HG03575 (cell line): ENCODE measurements around the gene PSMD13.

ENCODE experiments used
- ATAC-seq: cut with Tn5 transposase; IDR thresholded peaks from one replicate; pipeline ENCODE4 v1.9.1; 2021; ENCODE audit not compliant: unreplicated experiment, insufficient number of reproducible peaks, low FRiP score; ENCODE audit errors: extremely low read depth

Gene PSMD13

DNA sequence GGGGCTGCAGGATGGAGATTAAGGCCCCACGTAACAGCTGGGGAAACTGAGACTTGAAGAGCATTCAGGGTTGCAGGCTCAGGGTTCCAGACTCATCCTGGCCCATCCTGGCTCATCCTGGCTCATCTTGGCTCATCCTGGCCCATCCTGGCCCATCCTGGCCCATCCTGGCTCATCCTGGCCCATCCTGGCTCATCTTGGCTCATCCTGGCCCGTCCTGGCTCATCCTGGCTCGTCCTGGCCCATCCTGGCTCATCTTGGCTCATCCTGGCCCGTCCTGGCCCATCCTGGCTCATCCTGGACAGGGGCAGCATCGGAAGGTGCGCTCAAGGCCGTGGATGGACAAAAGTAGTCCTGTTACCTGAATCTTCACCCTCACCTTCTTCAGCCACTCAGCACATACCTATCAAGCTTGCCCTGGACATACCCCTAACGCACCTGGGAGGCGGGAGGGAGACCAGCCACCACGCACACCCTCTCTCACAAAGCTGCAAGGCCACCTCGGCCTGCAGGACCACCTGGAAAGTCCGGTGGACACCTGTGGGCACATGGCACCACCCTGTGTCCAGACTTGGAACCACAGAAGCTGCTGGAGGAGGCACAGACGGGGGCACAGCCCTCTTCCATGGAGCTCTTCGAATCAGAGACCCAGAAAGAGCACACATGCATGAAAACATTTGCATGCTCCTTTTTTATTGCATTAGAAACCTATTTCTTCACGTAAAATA is 21.2 kb downstream of the PSMD13 start:
- no peak for ATAC-seq

- ATAC-seq: no peak
Observed at GRCh38 chr11:259413-259812, 22.6 kb downstream of the PSMD13 start.

GRCh38 chr11:261624-262023 is 24.8 kb downstream of the PSMD13 start:
- no peak for ATAC-seq

GRCh38 chr11:266676-267439 is 30.1 kb downstream of the PSMD13 start:
- no peak for ATAC-seq

DNA sequence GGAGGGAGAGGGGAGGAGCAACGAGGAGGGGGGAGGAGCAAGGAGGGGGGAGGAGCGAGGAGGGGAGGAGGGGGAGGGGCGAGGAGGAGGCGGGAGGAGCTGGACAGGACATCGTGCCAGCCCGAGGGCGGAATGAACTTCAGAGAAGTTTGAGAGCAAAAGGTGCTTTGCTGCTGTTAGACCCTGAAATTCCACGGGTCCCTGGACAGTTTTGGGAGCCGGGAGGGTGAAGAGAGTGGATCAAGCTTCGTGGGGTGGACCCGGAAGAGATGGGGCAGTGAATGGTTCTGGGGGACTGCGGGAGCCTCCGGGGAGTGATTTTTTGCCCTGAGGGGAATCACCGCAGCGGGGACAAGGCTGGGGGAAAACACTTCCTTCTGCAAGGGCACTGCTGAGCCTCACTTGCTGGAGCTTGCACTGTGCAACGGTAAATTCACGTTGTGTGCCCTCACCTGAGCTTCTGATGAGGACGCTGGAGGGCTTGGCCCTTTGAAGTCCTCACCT is 30.8 kb downstream of the PSMD13 start:
- no peak for ATAC-seq

DNA sequence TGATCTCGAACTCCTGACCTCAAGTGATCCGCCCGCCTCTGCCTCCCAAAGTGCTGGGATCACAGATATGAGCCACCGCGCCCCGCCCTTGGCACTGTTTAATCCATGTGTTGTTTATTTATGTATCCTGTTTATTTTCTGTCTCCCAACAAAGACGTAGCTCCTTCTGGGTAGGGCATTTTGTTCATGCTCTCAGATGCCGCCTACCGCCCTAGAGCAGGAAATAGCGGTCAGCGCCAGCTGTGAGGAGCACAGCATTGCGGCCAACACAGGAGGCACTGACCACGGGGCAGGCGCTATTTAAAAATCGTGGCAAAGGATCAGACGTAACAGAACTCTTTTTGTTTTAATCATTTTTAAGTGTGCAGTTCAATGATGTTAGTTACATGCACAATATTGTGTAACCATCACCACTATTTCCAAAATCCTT is 32.0 kb downstream of the PSMD13 start:
- peak; percentile 20 for ATAC-seq

GRCh38 chr11:269146-269890 is 32.5 kb downstream of the PSMD13 start:
- ATAC-seq: peak; percentile 48

GRCh38 chr11:270451-271318 is 33.9 kb downstream of the PSMD13 start:
- ATAC-seq: no peak

- no peak for ATAC-seq
Observed at GRCh38 chr11:271319-271715, 34.5 kb downstream of the PSMD13 start.

DNA sequence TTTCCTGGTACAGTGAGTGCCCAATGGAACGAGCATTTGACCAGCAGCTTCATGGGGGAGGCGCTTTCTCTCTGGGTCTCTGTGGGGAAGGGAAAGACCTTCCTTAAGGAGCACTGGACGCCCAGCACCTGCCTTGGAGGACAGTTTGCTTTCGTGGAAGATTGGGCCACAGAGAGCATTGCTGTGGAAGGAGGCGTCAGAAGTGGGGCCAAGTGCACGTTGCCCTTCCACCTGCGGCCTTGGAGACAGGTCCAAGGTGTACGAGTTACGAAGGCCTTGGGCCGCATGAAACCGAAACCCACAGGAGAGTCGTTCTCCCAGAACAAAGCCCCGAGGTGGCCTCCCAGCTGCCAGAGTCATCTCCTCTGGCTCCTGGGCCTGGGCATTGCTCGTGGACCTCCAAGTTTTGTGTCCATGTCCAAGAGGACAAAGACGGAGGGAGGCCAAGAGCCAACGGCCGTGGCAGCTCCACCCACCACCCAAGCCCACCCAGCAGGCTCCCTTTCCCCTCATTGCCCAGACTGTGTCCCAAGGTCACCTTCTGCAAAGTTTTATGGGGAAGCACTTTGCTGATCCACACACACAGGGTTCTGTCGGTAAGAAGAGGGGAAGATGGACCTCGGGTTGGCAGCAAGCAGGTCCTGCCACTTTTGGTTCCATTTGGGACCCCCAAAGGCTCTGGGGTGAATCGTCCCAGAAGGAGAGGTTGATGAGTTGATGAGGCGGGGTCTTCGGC is 35.6 kb downstream of the PSMD13 start:
- ATAC-seq: no peak

DNA sequence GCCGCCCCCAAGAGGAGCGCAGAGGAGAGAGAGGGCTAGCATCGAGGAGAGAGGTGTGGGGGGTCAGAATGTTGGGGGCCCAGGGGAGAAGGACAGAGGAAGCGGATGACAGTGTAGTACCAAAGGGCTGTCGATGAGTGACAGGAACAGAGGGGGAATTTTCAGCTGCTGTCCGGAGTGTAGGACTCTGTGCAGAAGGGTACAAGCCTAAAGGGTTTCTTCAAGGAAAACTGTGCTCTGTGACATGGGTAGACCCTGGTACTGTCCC is 36.1 kb downstream of the PSMD13 start:
- ATAC-seq: no peak

GRCh38 chr11:276219-276618 is 39.4 kb downstream of the PSMD13 start:
- no peak for ATAC-seq

- ATAC-seq: no peak
Observed at GRCh38 chr11:278001-278951, 41.5 kb downstream of the PSMD13 start, which contains the start of gene NLRP6. TSS of gene NLRP6 (plus strand) at chr11:278407. CDS start at chr11:278570, 163 bp downstream.

- ATAC-seq: no peak
Observed at GRCh38 chr11:279040-279965, 42.5 kb downstream of the PSMD13 start.

GRCh38 chr11:279966-280705 is 43.4 kb downstream of the PSMD13 start:
- no peak for ATAC-seq
